Liver (tissue), 9 donors: ENCODE measurements around the gene COX8A. TPM values are rescaled to one million over a fixed set of nuclear protein-coding genes. Genes with fewer than 3 reads are reported as not detected.

Experiments used
- DNase-seq: peaks from one replicate; pipeline ENCODE4 v3.0.0-alpha.2; 2017; ENCODE audit warnings: low spot score
- H3K27ac ChIP-seq, 2 donors: one replicate each; pipeline ENCODE4 v1.7.0; 2013; ENCODE audit warnings: inconsistent platforms in 2 of 2, low read length in 2 of 2, control low read depth in 1 of 2, low read depth in 1 of 2, mild to moderate bottlenecking in 1 of 2
- H3K27me3 ChIP-seq, 4 donors: one replicate each; pipeline versions ENCODE4 v1.6.1 to v1.7.0; 2013; ENCODE audit warnings: low read length in 3 of 4, inconsistent platforms in 1 of 4, mild to moderate bottlenecking in 1 of 4, moderate library complexity in 1 of 4; ENCODE audit not compliant: control insufficient read depth in 4 of 4, insufficient read depth in 4 of 4
- H3K36me3 ChIP-seq, 4 donors: one replicate each; pipeline versions ENCODE4 v1.6.1 to v1.7.0; 2013; ENCODE audit warnings: low read length in 3 of 4, mild to moderate bottlenecking in 3 of 4, low read depth in 1 of 4, moderate library complexity in 1 of 4; ENCODE audit not compliant: control insufficient read depth in 4 of 4, insufficient read depth in 3 of 4
- H3K4me1 ChIP-seq, 4 donors: one replicate each; pipeline versions ENCODE4 v1.6.1 to v1.7.0; 2013; ENCODE audit warnings: low read length in 3 of 4, mild to moderate bottlenecking in 3 of 4, moderate library complexity in 1 of 4; ENCODE audit not compliant: control insufficient read depth in 4 of 4, insufficient read depth in 4 of 4
- H3K4me3 ChIP-seq, 3 donors: one replicate each; pipeline versions ENCODE4 v1.6.1 to v1.7.0; 2013; ENCODE audit warnings: low read length in 3 of 3, control low read depth in 1 of 3, low read depth in 1 of 3, mild to moderate bottlenecking in 1 of 3
- H3K9ac ChIP-seq, 2 donors: one replicate each; pipeline ENCODE4 v1.7.0; 2013; ENCODE audit warnings: low read length in 2 of 2, mild to moderate bottlenecking in 2 of 2, moderate library complexity in 2 of 2, control low read depth in 1 of 2, low read depth in 1 of 2
- H3K9me3 ChIP-seq, 4 donors: one replicate each; pipeline versions ENCODE4 v1.6.1 to v1.7.0; 2013; ENCODE audit warnings: low read length in 3 of 4; ENCODE audit not compliant: control insufficient read depth in 4 of 4
- EGR1 ChIP-seq, 2 donors: IDR thresholded peaks; 2 replicates each; pipeline ENCODE4 v1.6.1; 2016 to 2018; ENCODE audit warnings: antibody characterized with exemption in 2 of 2, low read depth in 2 of 2
- GABPA ChIP-seq, 2 donors: IDR thresholded peaks in 1 of 2; conservative IDR thresholded peaks in 1 of 2; 2 replicates each; pipeline ENCODE4 v1.6.1; 2016; ENCODE audit warnings: antibody characterized with exemption in 2 of 2, mild to moderate bottlenecking in 1 of 2, moderate library complexity in 1 of 2
- HNF4A ChIP-seq, 2 donors: conservative IDR thresholded peaks; 2 replicates each; pipeline ENCODE4 v1.6.1; 2016; ENCODE audit warnings: antibody characterized with exemption in 2 of 2, mild to moderate bottlenecking in 2 of 2
- HNF4G ChIP-seq: IDR thresholded peaks from 2 replicates; pipeline ENCODE4 v1.6.1; 2016; ENCODE audit warnings: antibody characterized with exemption
- JUND ChIP-seq, 2 donors: IDR thresholded peaks; 2 replicates each; pipeline ENCODE4 v1.6.1; 2016; ENCODE audit warnings: antibody characterized with exemption in 2 of 2
- NR2F2 ChIP-seq: IDR thresholded peaks from 2 replicates; pipeline ENCODE4 v1.6.1; 2016; ENCODE audit warnings: antibody characterized with exemption
- RAD21 ChIP-seq, 2 donors: IDR thresholded peaks; 2 replicates each; pipeline ENCODE4 v1.6.1; 2016; ENCODE audit warnings: antibody characterized with exemption in 2 of 2, mild to moderate bottlenecking in 2 of 2
- RXRA ChIP-seq, 2 donors: IDR thresholded peaks; 2 replicates each; pipeline ENCODE4 v1.6.1; 2017 to 2018; ENCODE audit warnings: antibody characterized with exemption in 2 of 2, mild to moderate bottlenecking in 1 of 2
- SP1 ChIP-seq: IDR thresholded peaks from 2 replicates; pipeline ENCODE4 v1.6.1; 2018; ENCODE audit warnings: antibody characterized with exemption, mild to moderate bottlenecking
- YY1 ChIP-seq: IDR thresholded peaks from 2 replicates; pipeline ENCODE4 v1.6.1; 2016; ENCODE audit warnings: antibody characterized with exemption, mild to moderate bottlenecking
- ZBTB33 ChIP-seq: IDR thresholded peaks from 2 replicates; pipeline ENCODE4 v1.6.1; 2016; ENCODE audit warnings: antibody characterized with exemption
- WGBS: extraction: QIAGEN DNeasy Blood & Tissue Kit; methylation state at CpG from one replicate; pipeline ENCODE4 v1.1.7; 2013; 5-methylcytosine and 5-hydroxymethylcytosine counted together
- polyA plus RNA-seq, 2 donors: library from polyadenylated mRNA; stranded (reverse) in 1 of 2; unstranded in 1 of 2; fragments of 200-250 nt in 1 of 2; fragments of >200 nt in 1 of 2; fragmentation: Nextera tagmentation in 1 of 2; extraction: Ambion mirVana in 1 of 2; gene quantifications; one replicate each; pipeline versions ENCODE4 v1.2.1 to v1.2.3, GENCODE V29; 2013 to 2015
- total RNA-seq, 2 donors: library from RNA; depleted of rRNA; stranded (reverse); fragments of >200 nt; gene quantifications; one replicate each; pipeline ENCODE4 v1.2.3, GENCODE V29; 2014
- TF ChIP-seq, protein P1 (sequence below): fragments of 150-350 bp; IDR thresholded peaks from 2 replicates; pipeline ENCODE4 v1.5.1; 2017; ENCODE audit warnings: improper control_type of control experiment, low read depth, low read length; ENCODE audit not compliant: missing input control
- TF ChIP-seq, protein P2 (sequence below): IDR thresholded peaks from 2 replicates; pipeline ENCODE4 v1.6.1; 2016; ENCODE audit warnings: antibody characterized with exemption
- TF ChIP-seq, protein P3 (sequence below): IDR thresholded peaks from 2 replicates; pipeline ENCODE4 v1.6.1; 2016; ENCODE audit warnings: antibody characterized with exemption
- donor health status: healthy.
- donor health status: healthy.
- donor health status: healthy.
- donor health status: healthy.
- donor health status: healthy.

Gene COX8A
- total and polyA plus RNA-seq, 4 donors: 250 to 586 (median 363) TPM

DNA sequence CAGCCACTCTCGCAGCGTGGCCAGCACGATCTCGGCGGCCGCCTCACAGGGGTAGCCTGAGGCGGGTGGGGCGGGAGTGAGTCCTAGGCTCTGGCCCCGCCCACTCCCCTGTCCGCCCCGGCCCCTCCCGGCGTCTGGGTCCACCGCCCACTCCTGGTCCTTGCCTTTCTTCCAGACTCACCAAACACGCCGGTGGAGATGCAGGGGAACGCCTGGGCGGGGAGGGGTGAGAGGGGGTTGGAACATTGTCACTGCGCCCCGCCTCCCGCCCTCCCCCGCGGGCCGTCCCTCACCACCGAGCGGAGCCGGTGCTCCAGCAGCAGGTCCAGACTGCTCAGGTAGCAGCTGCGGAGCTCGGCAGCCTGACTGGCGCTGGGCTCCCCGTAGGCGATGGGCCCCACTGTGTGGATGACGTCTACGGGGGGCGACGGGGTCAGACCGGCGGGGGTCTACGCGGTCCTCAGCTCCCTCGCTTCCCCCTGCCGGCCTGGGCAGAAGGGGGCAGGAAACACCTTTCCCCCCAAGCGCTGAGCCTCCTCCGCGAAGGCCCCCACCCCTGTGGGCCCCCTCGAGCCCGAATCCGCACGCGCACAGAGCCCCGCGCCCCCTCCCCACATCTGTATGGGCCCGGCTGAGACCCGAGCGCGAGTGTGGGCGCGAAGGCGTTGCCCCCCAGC, 25.1 kb downstream of the COX8A start:
- Histone ChIP-seq H3K9me3 (no peaks in the 10 kb centered on the region), H3K4me3 (no peak overlapping the region), H3K27ac (no peak overlapping the region), H3K4me1 (peaks cover 2 to 32% (median 5%) of the 10 kb centered on the region in 4 donors), H3K9ac (no peak overlapping the region), H3K36me3 (peaks cover 2 to 30% (median 10%) of the 10 kb centered on the region in 4 donors), H3K27me3 (no peaks in the 10 kb centered on the region)
- WGBS: 47% methylated on average over 59 of the region's 59 CpGs
- no peak for TF ChIP-seq JUND (IDR thresholded peaks at IDR 0.05)
- peak; percentile 58 for DNase-seq

DNA sequence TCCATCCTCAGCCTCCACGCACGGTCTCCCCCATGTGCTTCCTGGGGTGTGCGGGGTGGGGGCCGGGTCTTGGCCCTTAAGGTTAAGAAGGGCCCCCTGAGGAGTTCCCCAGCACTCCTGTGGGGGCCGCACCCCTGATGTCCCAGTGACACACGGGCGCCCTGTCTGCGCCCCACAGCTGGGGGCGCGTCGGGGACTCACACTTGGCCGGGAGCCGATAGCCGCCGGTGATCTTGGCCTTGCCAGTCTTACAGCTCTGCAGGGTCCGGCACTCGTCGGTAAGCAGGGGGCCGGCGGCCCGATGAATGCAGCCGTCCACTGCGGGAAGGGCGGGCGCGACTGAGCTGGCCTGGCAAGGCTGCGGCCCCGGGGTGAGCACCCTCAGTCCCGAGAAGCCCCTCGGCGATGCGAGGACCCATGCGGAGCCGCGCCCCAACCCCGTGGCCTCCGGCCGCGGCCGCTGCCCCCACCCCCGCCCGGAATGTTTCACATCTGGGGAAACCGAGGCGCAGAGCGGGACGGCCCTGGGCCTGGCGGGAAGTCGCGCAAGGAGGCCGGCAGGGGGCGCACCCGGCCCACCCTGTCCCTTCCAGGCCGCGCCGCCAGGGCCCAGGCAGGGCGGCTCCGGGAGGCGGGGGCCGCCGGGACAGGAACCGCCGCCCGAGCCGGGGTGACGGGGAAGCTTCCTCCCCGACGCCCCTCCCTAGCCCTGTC, 25.8 kb downstream of the COX8A start:
- Histone ChIP-seq H3K27ac (no peak overlapping the region), H3K4me1 (peaks cover 2 to 34% (median 5%) of the 10 kb centered on the region in 4 donors), H3K36me3 (peaks cover 2 to 28% (median 9%) of the 10 kb centered on the region in 4 donors), H3K9ac (no peak overlapping the region), H3K4me3 (peak overlapping the region in 1 of 3 donors; percentile 30), H3K9me3 (no peaks in the 10 kb centered on the region), H3K27me3 (no peaks in the 10 kb centered on the region)
- TF ChIP-seq, protein P1, sequence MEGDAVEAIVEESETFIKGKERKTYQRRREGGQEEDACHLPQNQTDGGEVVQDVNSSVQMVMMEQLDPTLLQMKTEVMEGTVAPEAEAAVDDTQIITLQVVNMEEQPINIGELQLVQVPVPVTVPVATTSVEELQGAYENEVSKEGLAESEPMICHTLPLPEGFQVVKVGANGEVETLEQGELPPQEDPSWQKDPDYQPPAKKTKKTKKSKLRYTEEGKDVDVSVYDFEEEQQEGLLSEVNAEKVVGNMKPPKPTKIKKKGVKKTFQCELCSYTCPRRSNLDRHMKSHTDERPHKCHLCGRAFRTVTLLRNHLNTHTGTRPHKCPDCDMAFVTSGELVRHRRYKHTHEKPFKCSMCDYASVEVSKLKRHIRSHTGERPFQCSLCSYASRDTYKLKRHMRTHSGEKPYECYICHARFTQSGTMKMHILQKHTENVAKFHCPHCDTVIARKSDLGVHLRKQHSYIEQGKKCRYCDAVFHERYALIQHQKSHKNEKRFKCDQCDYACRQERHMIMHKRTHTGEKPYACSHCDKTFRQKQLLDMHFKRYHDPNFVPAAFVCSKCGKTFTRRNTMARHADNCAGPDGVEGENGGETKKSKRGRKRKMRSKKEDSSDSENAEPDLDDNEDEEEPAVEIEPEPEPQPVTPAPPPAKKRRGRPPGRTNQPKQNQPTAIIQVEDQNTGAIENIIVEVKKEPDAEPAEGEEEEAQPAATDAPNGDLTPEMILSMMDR: peak; percentile 83
- TF ChIP-seq ZBTB33: no peak
- TF ChIP-seq EGR1 (IDR thresholded peaks at IDR 0.05; ENCODE audit: low read depth in 2 of 2): no peak
- peak in 1 of 2 donors; percentile 73 for TF ChIP-seq RAD21 (IDR thresholded peaks at IDR 0.05)
- WGBS: 16% methylated on average over 67 of the region's 67 CpGs
- peak; percentile 79 for DNase-seq

- no peaks in the 10 kb centered on the region for H3K9me3 ChIP-seq
- WGBS: 34% methylated on average over 60 of the region's 60 CpGs
- H3K9ac ChIP-seq: no peak overlapping the region
- peaks cover 2 to 34% (median 5%) of the 10 kb centered on the region in 4 donors for H3K4me1 ChIP-seq
- peak overlapping the region in 1 of 3 donors; percentile 30 for H3K4me3 ChIP-seq
- H3K27me3 ChIP-seq: no peaks in the 10 kb centered on the region
- no peak overlapping the region for H3K27ac ChIP-seq
- DNase-seq: no peak
- H3K36me3 ChIP-seq: peaks cover 2 to 23% (median 8%) of the 10 kb centered on the region in 4 donors
- TF ChIP-seq GABPA (IDR thresholded peaks at IDR 0.05 in 1 of 2, conservative IDR thresholded peaks at IDR 0.05 in 1 of 2) (no peak), ZBTB33 (no peak), YY1 (no peak), SP1 (no peak), JUND (IDR thresholded peaks at IDR 0.05) (no peak), NR2F2 (no peak), HNF4A (conservative IDR thresholded peaks at IDR 0.05) (no peak), RXRA (IDR thresholded peaks at IDR 0.05) (no peak), HNF4G (no peak)
- TF ChIP-seq, protein P2, sequence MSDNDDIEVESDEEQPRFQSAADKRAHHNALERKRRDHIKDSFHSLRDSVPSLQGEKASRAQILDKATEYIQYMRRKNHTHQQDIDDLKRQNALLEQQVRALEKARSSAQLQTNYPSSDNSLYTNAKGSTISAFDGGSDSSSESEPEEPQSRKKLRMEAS: no peak
- TF ChIP-seq, protein P3, sequence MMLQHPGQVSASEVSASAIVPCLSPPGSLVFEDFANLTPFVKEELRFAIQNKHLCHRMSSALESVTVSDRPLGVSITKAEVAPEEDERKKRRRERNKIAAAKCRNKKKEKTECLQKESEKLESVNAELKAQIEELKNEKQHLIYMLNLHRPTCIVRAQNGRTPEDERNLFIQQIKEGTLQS: no peak
- TF ChIP-seq, protein P1: no peak
Measured at GRCh38 chr11:64000740-64001483, 26.5 kb downstream of the COX8A start.
